ENCODE data around the gene PRKCSH.

DNA sequence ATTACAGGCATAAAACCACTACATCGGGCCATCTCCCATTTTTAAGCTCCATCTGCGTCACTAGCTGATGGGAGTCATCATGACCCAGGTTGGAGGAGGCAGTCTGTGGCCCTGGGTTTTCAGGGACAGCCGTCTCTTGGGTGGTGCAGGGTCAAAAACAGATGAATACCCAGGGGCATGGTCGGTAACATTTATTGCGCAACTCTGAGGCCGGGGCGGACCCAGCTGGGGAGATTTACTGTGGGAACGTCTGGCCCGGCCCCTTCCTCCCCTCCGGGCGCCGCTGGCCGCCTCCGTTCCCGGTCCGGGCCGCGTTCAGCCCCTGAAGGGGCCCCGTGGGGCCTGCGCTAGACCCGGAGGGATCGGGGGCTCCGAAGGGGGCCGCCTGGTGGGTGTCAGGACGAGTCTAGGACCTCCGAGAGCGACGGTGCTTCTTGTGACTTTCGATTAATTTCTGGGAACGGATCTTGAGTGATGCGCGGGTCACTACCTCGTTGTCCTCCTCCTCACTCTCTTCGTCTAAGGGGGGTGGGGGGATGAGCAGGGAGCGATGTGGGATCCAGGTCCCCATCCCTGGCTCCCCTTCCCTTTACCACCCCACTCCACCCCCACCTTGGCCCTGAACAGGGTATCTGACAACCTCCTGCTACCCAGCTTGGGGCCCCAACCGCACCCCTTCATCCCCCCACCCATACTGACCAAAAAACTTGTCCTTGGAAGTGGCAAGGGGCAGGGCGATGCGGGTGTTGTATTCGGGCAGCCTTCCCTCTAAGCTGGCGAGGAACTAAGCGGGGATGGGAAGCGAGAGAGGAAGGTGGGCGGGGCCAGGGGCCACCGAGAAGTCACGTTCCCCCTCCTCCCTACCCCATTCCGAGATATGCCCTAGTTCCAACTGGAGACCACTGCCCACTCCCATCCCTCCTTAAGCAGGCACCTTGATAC lies 14.7 kb upstream of the PRKCSH start:
- no peak for TF ChIP-seq CTCF (IDR thresholded peaks at IDR 0.05)
- TF ChIP-seq POLR2A (IDR thresholded peaks at IDR 0.05): no peak
